HepG2 (cell line): ENCODE data around the gene RDH13. TPM values are rescaled to one million over a fixed set of nuclear protein-coding genes. Genes with fewer than 3 reads are reported as not detected.

Experiments used
- BCLAF1 ChIP-seq: fragments of 450-650 bp; IDR thresholded peaks from 2 replicates; pipeline ENCODE4 v1.6.1; 2017; ENCODE audit warnings: mild to moderate bottlenecking
- FOXM1 ChIP-seq: sonication (generic); formaldehyde crosslinking; IDR thresholded peaks from 2 replicates; pipeline ENCODE4 v1.5.0; 2020; ENCODE audit warnings: missing genetic modification reagents
- KLF16 ChIP-seq, 2 experiments: sonication (generic) in 1 of 2; formaldehyde crosslinking in 1 of 2; IDR thresholded peaks; 2 replicates each; pipeline versions ENCODE4 v1.6.1 to v1.8.0; 2016 to 2023; ENCODE audit warnings: missing genetic modification reagents in 2 of 2, missing compliant biosample characterization in 1 of 2
- MIER3 ChIP-seq: IDR thresholded peaks from 2 replicates; pipeline ENCODE4 v1.6.1; 2016; ENCODE audit warnings: missing compliant biosample characterization, borderline replicate concordance
- RBAK ChIP-seq: sonication (generic); formaldehyde crosslinking; IDR thresholded peaks from 2 replicates; pipeline ENCODE4 v1.5.1; 2020; ENCODE audit warnings: mild to moderate bottlenecking, missing genetic modification reagents
- SAFB2 ChIP-seq: sonication (generic); formaldehyde crosslinking; IDR thresholded peaks from 2 replicates; pipeline ENCODE4 v1.5.1; 2020; ENCODE audit warnings: missing genetic modification reagents, low read depth, mild to moderate bottlenecking, borderline replicate concordance
- SKI ChIP-seq: fragments of 450-650 bp; IDR thresholded peaks from one replicate; pipeline ENCODE4 v1.6.1; 2018; ENCODE audit warnings: mild to moderate bottlenecking; ENCODE audit not compliant: partially characterized antibody
- SOX5 ChIP-seq: IDR thresholded peaks from 2 replicates; pipeline ENCODE4 v1.6.1; 2016; ENCODE audit warnings: borderline replicate concordance
- TGIF2 ChIP-seq: IDR thresholded peaks from 2 replicates; pipeline ENCODE4 v1.6.1; 2016; ENCODE audit warnings: control low read depth, missing compliant biosample characterization
- polyA plus RNA-seq, 8 experiments: library from polyadenylated mRNA; depleted of rRNA in 3 of 8; stranded (reverse) in 7 of 8; unstranded in 1 of 8; fragments of >200 nt; fragmentation: Illumina TruSeq in 4 of 8; extraction: Trizol in 4 of 8; gene quantifications; 2 replicates each; pipeline versions ENCODE4 v1.2.1 to v1.2.3, GENCODE V29; 2011 to 2016; ENCODE audit warnings: low read depth in 4 of 8, missing spikeins in 1 of 8, mixed read lengths in 1 of 8; ENCODE audit not compliant: insufficient read depth in 1 of 8
- total RNA-seq, 5 experiments: library from RNA; depleted of rRNA; stranded (reverse); fragments of >200 nt; fragmentation: Illumina TruSeq; extraction: Trizol; gene quantifications; 2 replicates each; pipeline ENCODE4 v1.2.3, GENCODE V29; 2016; ENCODE audit warnings: low read depth in 1 of 5

The RDH13 gene
- total and polyA plus RNA-seq, 2 of the 13 experiments (the other 11 are each of a cell fraction or from before 2014, with no cell fraction given) = 13.4 to 21.5 TPM

DNA sequence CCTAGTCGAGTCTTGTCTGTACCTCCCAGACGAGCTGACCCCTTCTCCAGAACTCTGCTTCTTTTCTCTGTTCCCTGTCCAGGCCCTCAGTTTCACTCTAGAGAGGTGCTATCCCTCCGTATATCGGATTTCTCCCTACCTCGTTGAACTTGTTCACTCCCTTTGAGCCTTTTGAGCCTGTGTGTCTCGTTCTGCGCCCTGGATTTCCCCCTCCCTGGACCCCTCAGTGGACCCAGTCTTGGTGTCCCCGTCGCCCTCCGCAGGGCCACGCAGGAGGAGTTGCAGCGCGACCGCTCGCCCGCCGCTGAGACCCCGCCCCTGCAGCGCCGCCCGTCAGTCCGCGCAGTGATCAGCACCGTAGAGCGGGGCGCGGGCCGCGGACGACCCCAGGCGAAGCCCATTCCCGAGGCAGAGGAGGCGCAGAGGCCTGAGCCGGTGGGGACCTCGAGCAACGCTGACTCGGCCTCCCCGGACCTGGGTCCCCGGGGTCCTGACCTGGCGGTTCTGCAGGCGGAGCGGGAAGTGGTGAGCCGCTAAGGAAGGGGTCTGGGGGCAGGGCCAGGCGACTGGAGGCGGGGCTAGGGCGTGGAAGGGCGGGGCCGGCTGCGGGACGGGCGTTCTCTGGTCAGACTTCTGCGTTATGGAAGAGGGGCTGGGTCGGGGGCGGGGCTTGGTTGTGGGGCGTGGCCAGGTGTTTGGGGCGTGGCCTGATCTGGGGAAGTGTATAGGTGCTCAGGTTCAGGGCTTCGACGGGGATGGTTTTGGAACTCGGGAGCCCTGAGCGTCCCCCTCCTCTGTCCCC lies 18.2 kb upstream of the RDH13 start (continued):
- TF ChIP-seq MIER3 (CRISPR knock-in tag) (no peak; the same call in 1 of the 2 replicates), KLF16 (CRISPR knock-in tag; IDR thresholded peaks at IDR 0.05) (0 out of 4 replicates have a peak, but pooled peaks of 1 of the 2 experiments have one; percentile 25), SOX5 (CRISPR knock-in tag) (no peak), SAFB2 (CRISPR knock-in tag) (0 out of 2 replicates have a peak, but pooled peaks have one; percentile 36), TGIF2 (CRISPR knock-in tag) (no peak), SKI (no peak), FOXM1 (CRISPR knock-in tag) (no peak), BCLAF1 (no peak), RBAK (CRISPR knock-in tag) (no peak)
